Stimulated activated naive CD8-positive, alpha-beta T cell treated with anti-CD3 and anti-CD28 coated beads, Interleukin-15, Interleukin-2, amounts not matched to agents 100 ng/mL and 50 ng/mL, for 24 hours (primary cell): ENCODE data around the gene TCERG1L.
"Not testable (repeated sequence)": the region's sequence is repeated elsewhere in the genome, so short reads cannot be mapped to it uniquely, and the experiment has no call there.

Experiments used
- H3K27ac Mint-ChIP-seq: one replicate; pipeline ENCODE4 v1.8.0; 2021; ENCODE audit warnings: mild to moderate bottlenecking, mixed read lengths
- H3K27me3 Mint-ChIP-seq: one replicate; pipeline ENCODE4 v1.8.0; 2021; ENCODE audit warnings: mixed read lengths
- H3K36me3 Mint-ChIP-seq: one replicate; pipeline ENCODE4 v1.8.0; 2021; ENCODE audit warnings: low read depth, mixed read lengths
- H3K4me1 Mint-ChIP-seq: one replicate; pipeline ENCODE4 v1.8.0; 2021; ENCODE audit warnings: low read depth, mixed read lengths
- H3K4me3 Mint-ChIP-seq: one replicate; pipeline ENCODE4 v1.8.0; 2021; ENCODE audit warnings: mild to moderate bottlenecking, mixed read lengths
- H3K9me3 Mint-ChIP-seq: one replicate; pipeline ENCODE4 v1.8.0; 2021; ENCODE audit warnings: mixed read lengths

The TCERG1L gene

GRCh38 chr10:131109291-131109690, 202.2 kb downstream of the TCERG1L start:
- H3K36me3 Mint-ChIP-seq = no peaks in the 10 kb centered on the region
- no peaks in the 10 kb centered on the region for H3K27me3 Mint-ChIP-seq
- H3K4me1 Mint-ChIP-seq = no peaks in the 10 kb centered on the region
- no peak overlapping the region for H3K27ac Mint-ChIP-seq
- no peaks in the 10 kb centered on the region for H3K9me3 Mint-ChIP-seq
- no peak overlapping the region for H3K4me3 Mint-ChIP-seq

DNA sequence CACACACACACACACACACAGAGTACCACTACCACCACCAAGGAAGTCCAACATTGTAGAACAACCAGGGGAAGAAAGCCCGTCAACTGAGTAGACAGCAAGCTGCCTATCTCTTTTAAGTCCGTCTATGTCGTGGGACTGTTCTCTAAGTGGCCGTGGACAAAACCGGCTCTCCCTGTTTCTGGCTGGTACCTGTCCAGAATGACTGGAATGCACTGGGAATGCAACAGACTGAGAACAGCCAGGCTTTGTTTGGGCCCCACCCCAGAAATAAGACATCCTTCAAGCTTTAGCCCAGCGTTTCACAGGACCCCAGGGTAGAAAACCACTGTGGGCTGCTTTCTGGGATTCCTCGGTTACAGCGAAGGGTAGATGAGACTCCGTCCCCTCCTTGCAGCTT, 203.6 kb downstream of the TCERG1L start:
- Mint-ChIP-seq H3K4me1 (no peaks in the 10 kb centered on the region), H3K27me3 (no peaks in the 10 kb centered on the region), H3K36me3 (no peaks in the 10 kb centered on the region), H3K4me3 (no peak overlapping the region), H3K27ac (no peak overlapping the region), H3K9me3 (no peaks in the 10 kb centered on the region)

- no peaks in the 10 kb centered on the region for H3K9me3 Mint-ChIP-seq
- no peak overlapping the region for H3K27ac Mint-ChIP-seq
Measured at GRCh38 chr10:131102676-131103075, 208.8 kb downstream of the TCERG1L start.

GRCh38 chr10:131102147-131102546, 209.4 kb downstream of the TCERG1L start:
- Mint-ChIP-seq H3K9me3 (no peaks in the 10 kb centered on the region), H3K4me3 (no peak overlapping the region), H3K36me3 (no peaks in the 10 kb centered on the region), H3K4me1 (no peaks in the 10 kb centered on the region), H3K27ac (no peak overlapping the region), H3K27me3 (no peaks in the 10 kb centered on the region)

More at GRCh38 chr10:131102676-131103075, 208.8 kb downstream of the TCERG1L start:
- no peak overlapping the region for H3K4me3 Mint-ChIP-seq
- no peaks in the 10 kb centered on the region for H3K27me3 Mint-ChIP-seq
- no peaks in the 10 kb centered on the region for H3K4me1 Mint-ChIP-seq
- H3K36me3 Mint-ChIP-seq = no peaks in the 10 kb centered on the region

DNA sequence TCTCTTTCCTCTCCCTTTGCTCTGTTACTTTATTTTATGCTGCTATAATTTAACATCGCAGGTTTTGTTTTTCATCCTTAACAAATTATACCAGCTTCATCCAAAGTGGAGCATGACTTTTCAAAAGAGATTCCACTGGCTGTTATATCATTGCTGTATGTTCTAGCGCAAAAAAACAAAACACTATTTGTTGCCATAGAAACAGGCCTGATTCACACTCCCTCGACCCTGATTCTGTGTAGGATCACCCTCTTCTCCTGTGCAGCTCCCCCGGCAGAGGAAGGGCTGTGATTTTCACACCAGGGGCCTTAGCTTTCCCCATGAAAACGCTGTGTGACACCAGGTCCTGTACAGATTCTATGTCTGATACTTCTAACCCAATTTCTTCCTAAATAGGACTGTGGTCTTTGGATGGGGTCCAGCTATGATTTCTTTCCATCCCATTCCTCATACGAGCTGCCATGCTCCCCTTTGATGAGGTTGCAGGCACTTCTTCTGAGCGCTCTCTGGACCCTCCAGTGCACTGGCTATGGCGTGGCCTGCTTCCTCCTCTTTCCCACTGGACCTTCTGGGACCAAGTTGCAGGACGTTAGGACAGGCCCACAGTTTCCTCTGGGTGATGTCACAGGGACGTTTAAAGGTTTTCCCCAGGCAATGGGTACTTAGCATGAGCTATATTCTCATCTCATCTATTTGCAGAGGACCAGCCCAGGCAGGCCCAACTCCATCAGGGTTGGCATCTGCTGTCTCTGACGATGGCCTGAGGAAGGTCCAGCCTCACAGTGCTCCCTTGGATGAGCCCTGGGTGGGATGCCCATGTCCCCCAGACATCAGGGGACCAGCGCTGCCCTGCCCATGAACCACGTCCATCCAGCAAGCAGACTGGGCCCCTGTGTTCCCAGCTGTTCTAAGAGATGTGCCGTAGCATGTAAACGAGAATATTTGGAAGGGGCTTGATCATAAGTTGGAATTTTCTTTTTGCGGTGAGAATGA, 210.8 kb downstream of the TCERG1L start:
- H3K9me3 Mint-ChIP-seq, H3K36me3 Mint-ChIP-seq, H3K4me3 Mint-ChIP-seq, H3K27me3 Mint-ChIP-seq, H3K4me1 Mint-ChIP-seq, H3K27ac Mint-ChIP-seq: not testable (repeated sequence)

DNA sequence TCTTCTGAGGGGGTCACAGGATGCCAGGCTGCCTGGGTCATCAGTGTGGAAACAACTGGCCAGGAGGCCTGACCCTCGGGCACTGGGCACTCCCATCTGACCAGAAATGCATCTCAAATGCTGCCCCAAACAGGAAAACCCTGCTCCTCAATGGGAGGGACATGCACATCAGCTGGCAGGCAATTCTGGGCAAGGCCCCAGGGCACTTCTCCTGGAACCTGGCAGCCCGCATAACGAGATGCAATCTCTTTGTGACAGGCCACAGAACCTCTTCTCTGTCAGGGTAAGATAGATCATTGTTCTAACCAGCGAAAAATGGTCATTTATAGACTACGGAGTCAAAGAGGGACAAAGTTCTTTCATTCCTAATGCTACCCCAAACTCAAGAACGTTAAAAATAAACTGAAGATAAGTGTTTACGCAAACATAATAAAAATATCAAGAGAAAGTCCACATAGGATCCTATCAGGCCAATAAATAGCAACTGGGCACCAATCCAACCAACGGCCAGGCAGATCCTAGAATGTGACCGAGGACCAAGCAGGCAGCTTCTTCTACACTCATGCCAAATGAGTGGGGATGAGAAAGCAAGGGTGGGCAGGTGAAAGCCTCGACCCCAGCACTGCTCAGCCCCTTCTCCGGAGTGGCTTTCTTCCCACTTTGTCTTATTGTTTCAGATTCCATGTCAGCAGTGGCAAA, 212.3 kb downstream of the TCERG1L start:
- no peaks in the 10 kb centered on the region for H3K27me3 Mint-ChIP-seq
- no peak overlapping the region for H3K4me3 Mint-ChIP-seq
- no peak overlapping the region for H3K27ac Mint-ChIP-seq
- no peaks in the 10 kb centered on the region for H3K9me3 Mint-ChIP-seq
- no peaks in the 10 kb centered on the region for H3K4me1 Mint-ChIP-seq
- no peaks in the 10 kb centered on the region for H3K36me3 Mint-ChIP-seq

DNA sequence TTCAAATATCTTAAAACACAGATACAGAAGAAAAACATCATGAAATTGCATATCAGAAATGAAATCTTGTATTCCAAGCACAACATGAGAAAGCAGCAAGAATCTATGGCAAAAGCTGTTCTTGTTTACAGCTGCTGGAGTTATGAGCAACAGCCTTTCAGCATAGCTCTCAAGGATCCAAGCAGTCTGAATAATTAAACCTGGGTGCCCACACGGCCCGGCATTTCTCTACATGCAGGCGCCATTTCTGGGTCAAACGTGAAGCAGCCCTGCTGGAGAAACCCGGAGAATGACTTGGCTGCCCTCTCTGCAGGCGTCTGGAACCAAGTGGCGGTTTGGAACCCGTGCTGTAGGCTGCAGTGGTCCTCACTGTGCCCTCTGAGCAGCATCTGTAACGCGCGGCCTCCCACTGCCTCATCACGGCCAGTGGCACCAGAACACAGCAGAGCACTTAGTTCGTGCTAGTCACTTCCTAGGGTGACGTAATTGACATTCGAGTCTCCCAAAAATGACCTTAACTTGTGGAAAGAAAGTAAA, 213.0 kb downstream of the TCERG1L start:
- Mint-ChIP-seq H3K36me3 (no peaks in the 10 kb centered on the region), H3K9me3 (no peaks in the 10 kb centered on the region), H3K27me3 (no peaks in the 10 kb centered on the region), H3K4me3 (no peak overlapping the region), H3K27ac (no peak overlapping the region), H3K4me1 (no peaks in the 10 kb centered on the region)

DNA sequence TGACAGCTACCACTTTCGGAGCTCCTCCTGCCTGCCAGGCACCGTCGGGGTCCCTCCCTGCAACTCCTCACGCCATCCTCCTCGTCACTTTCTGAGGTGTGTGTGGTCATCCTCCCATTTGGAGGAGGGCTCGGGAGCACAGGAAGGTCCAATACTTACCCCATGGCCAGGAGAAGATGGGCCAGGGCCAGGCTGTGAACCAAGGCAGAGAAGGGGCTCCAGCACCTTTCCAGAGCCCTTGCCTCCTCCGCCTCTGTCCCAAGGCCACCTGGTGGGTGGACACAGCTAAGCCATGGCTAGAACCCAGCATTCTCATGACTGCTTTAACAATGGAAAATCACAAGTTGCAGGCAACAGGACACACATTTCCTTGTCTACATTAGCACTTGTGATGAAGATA, 215.5 kb downstream of the TCERG1L start:
- Mint-ChIP-seq H3K4me1 (no peaks in the 10 kb centered on the region), H3K9me3 (no peaks in the 10 kb centered on the region), H3K4me3 (no peak overlapping the region)

GRCh38 chr10:131095313-131095580, 216.3 kb downstream of the TCERG1L start:
- H3K36me3 Mint-ChIP-seq = no peaks in the 10 kb centered on the region
- no peaks in the 10 kb centered on the region for H3K4me1 Mint-ChIP-seq
- H3K27me3 Mint-ChIP-seq = no peaks in the 10 kb centered on the region
- no peak overlapping the region for H3K27ac Mint-ChIP-seq
- no peak overlapping the region for H3K4me3 Mint-ChIP-seq
- no peaks in the 10 kb centered on the region for H3K9me3 Mint-ChIP-seq

More for the DNA sequence above, 215.5 kb downstream of the TCERG1L start:
- Mint-ChIP-seq H3K27ac (no peak overlapping the region), H3K27me3 (no peaks in the 10 kb centered on the region), H3K36me3 (no peaks in the 10 kb centered on the region)

- Mint-ChIP-seq H3K4me3 (no peak overlapping the region), H3K9me3 (no peaks in the 10 kb centered on the region), H3K4me1 (no peaks in the 10 kb centered on the region), H3K36me3 (no peaks in the 10 kb centered on the region), H3K27me3 (no peaks in the 10 kb centered on the region), H3K27ac (no peak overlapping the region)
Measured at GRCh38 chr10:131094527-131095312, 216.8 kb downstream of the TCERG1L start.

- H3K4me1 Mint-ChIP-seq = no peaks in the 10 kb centered on the region
- H3K27ac Mint-ChIP-seq = no peak overlapping the region
- H3K36me3 Mint-ChIP-seq = no peaks in the 10 kb centered on the region
- H3K4me3 Mint-ChIP-seq = no peak overlapping the region
- H3K9me3 Mint-ChIP-seq = no peaks in the 10 kb centered on the region
- H3K27me3 Mint-ChIP-seq = no peaks in the 10 kb centered on the region
Measured at GRCh38 chr10:131093795-131094366, 217.6 kb downstream of the TCERG1L start.

GRCh38 chr10:131093346-131093745, 218.2 kb downstream of the TCERG1L start:
- Mint-ChIP-seq H3K27me3 (no peaks in the 10 kb centered on the region), H3K4me3 (no peak overlapping the region)

GRCh38 chr10:131092876-131093275, 218.6 kb downstream of the TCERG1L start:
- Mint-ChIP-seq H3K4me1 (no peaks in the 10 kb centered on the region), H3K9me3 (no peaks in the 10 kb centered on the region), H3K27me3 (no peaks in the 10 kb centered on the region), H3K4me3 (no peak overlapping the region), H3K36me3 (no peaks in the 10 kb centered on the region), H3K27ac (no peak overlapping the region)

More at GRCh38 chr10:131093346-131093745, 218.2 kb downstream of the TCERG1L start:
- no peaks in the 10 kb centered on the region for H3K4me1 Mint-ChIP-seq
- H3K36me3 Mint-ChIP-seq = no peaks in the 10 kb centered on the region
- no peaks in the 10 kb centered on the region for H3K9me3 Mint-ChIP-seq
- no peak overlapping the region for H3K27ac Mint-ChIP-seq

GRCh38 chr10:131092386-131092785, 219.1 kb downstream of the TCERG1L start:
- Mint-ChIP-seq H3K36me3 (no peaks in the 10 kb centered on the region), H3K4me3 (no peak overlapping the region), H3K27ac (no peak overlapping the region), H3K9me3 (no peaks in the 10 kb centered on the region), H3K27me3 (no peaks in the 10 kb centered on the region), H3K4me1 (no peaks in the 10 kb centered on the region)
